HL-60 (cell line): ENCODE measurements around the gene PKIB.

Experiments used
- GABPA ChIP-seq: IDR thresholded peaks from 2 replicates; pipeline ENCODE4 v1.6.1; 2012; ENCODE audit warnings: low read depth
- TF ChIP-seq, protein P1 (sequence below): IDR thresholded peaks from one replicate; pipeline ENCODE4 v1.5.1; 2011; ENCODE audit warnings: low read length, control low read depth, inconsistent platforms; ENCODE audit not compliant: insufficient read depth

- TF ChIP-seq, protein P1, sequence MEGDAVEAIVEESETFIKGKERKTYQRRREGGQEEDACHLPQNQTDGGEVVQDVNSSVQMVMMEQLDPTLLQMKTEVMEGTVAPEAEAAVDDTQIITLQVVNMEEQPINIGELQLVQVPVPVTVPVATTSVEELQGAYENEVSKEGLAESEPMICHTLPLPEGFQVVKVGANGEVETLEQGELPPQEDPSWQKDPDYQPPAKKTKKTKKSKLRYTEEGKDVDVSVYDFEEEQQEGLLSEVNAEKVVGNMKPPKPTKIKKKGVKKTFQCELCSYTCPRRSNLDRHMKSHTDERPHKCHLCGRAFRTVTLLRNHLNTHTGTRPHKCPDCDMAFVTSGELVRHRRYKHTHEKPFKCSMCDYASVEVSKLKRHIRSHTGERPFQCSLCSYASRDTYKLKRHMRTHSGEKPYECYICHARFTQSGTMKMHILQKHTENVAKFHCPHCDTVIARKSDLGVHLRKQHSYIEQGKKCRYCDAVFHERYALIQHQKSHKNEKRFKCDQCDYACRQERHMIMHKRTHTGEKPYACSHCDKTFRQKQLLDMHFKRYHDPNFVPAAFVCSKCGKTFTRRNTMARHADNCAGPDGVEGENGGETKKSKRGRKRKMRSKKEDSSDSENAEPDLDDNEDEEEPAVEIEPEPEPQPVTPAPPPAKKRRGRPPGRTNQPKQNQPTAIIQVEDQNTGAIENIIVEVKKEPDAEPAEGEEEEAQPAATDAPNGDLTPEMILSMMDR = no peak
- no peak for TF ChIP-seq GABPA
Observed at GRCh38 chr6:122730334-122730733, 120.1 kb downstream of the PKIB start.
